Left lung (tissue), 10 donors: Measurements from ENCODE around the gene FIBP. TPM values are rescaled to one million over a fixed set of nuclear protein-coding genes. Genes with fewer than 3 reads are reported as not detected.

Experiments used
- ATAC-seq: fragments of 200-7000 bp; cut with Tn5 transposase; one replicate; pipeline ENCODE4 v1.9.1; 2020; ENCODE audit warnings: moderate library complexity
- DNase-seq, 4 donors: peaks; one replicate each; pipeline ENCODE4 v3.0.0-alpha.2; 2013 to 2020
- H3K27ac ChIP-seq, 2 donors: fragments of 200-600 bp; sonication (generic) in 1 of 2; one replicate each; pipeline versions ENCODE4 v1.5.0 to v1.8.0; 2020 to 2021
- H3K27me3 ChIP-seq, 2 donors: fragments of 200-600 bp; sonication (generic) in 1 of 2; one replicate each; pipeline versions ENCODE4 v1.5.0 to v1.8.0; 2020 to 2021
- H3K36me3 ChIP-seq, 2 donors: fragments of 200-600 bp; sonication (generic) in 1 of 2; one replicate each; pipeline versions ENCODE4 v1.5.0 to v1.8.0; 2020 to 2021
- H3K4me1 ChIP-seq, 2 donors: fragments of 200-600 bp; one replicate each; pipeline ENCODE4 v1.8.0; 2021
- H3K4me3 ChIP-seq, 2 donors: fragments of 200-600 bp; sonication (generic) in 1 of 2; one replicate each; pipeline versions ENCODE4 v1.5.0 to v1.8.0; 2020 to 2021; ENCODE audit warnings: mild to moderate bottlenecking in 1 of 2
- H3K9me3 ChIP-seq, 2 donors: fragments of 200-600 bp; sonication (generic) in 1 of 2; one replicate each; pipeline versions ENCODE4 v1.5.0 to v1.8.0; 2020 to 2021
- CTCF ChIP-seq, 2 donors: fragments of 200-600 bp; sonication (generic) in 1 of 2; IDR thresholded peaks; one replicate each; pipeline versions ENCODE4 v1.5.0 to v1.8.0; 2021; ENCODE audit warnings: antibody characterized with exemption in 2 of 2
- intact Hi-C, 2 donors: fragments of 100-400 bp; cut with DNase I; formaldehyde crosslinking; loops; one replicate each; pipeline versions ENCODE4 v1.11.2 to v1.14.2; 2022
- polyA plus RNA-seq, 6 donors: library from polyadenylated mRNA; unstranded; fragments of 120-200 nt; gene quantifications; one replicate each; pipeline ENCODE4 v1.2.1, GENCODE V29; 2013; ENCODE audit not compliant: insufficient read length in 6 of 6
- total RNA-seq, 2 donors: library from RNA; stranded (reverse); fragmentation: NEBNext Ultra II Directional; extraction: Animal tissue kit (Norgen Biotek cat#: 25700); gene quantifications; one replicate each; pipeline ENCODE4 v1.2.1, GENCODE V29; 2021
- donor health status: DM: no; HTN: yes; CAD: no.
- donor health status: DM: no; HTN: no; CAD: no.

Gene FIBP
- total and polyA plus RNA-seq, 8 donors, result 56.5 to 83.0 (median 76.6) TPM

- H3K4me3 ChIP-seq, result no peak overlapping the region
- H3K4me1 ChIP-seq, result peaks cover 4 to 6% of the 10 kb centered on the region in 2 donors
- H3K36me3 ChIP-seq, result no peaks in the 10 kb centered on the region
- peaks cover 0 to 9% of the 10 kb centered on the region in 2 donors for H3K27me3 ChIP-seq
- intact Hi-C loops, result no loop called here
- no peaks in the 10 kb centered on the region for H3K9me3 ChIP-seq
- TF ChIP-seq CTCF (IDR thresholded peaks at IDR 0.05), result no peak
- DNase-seq (no peak), ATAC-seq (no peak)
- H3K27ac ChIP-seq, result no peak overlapping the region
These were observed 18.3 kb upstream of the FIBP start for GRCh38 chr11:65906602-65907001.

GRCh38 chr11:65903715-65904114, 15.4 kb upstream of the FIBP start:
- no peak for DNase-seq
- peaks cover 0 to 7% of the 10 kb centered on the region in 2 donors for H3K27me3 ChIP-seq
- no peak for ATAC-seq
- TF ChIP-seq CTCF (IDR thresholded peaks at IDR 0.05), result no peak
- H3K4me3 ChIP-seq, result no peak overlapping the region
- intact Hi-C loops, result no loop called here
- H3K36me3 ChIP-seq, result no peaks in the 10 kb centered on the region
- H3K4me1 ChIP-seq, result peaks cover 9 to 19% of the 10 kb centered on the region in 2 donors
- no peaks in the 10 kb centered on the region for H3K9me3 ChIP-seq
- H3K27ac ChIP-seq, result no peak overlapping the region

GRCh38 chr11:65903068-65903481, 14.8 kb upstream of the FIBP start:
- Histone ChIP-seq H3K27ac (no peak overlapping the region), H3K36me3 (no peaks in the 10 kb centered on the region), H3K9me3 (no peaks in the 10 kb centered on the region), H3K4me1 (peaks cover 9 to 25% of the 10 kb centered on the region in 2 donors), H3K4me3 (no peak overlapping the region), H3K27me3 (peaks cover 0 to 7% of the 10 kb centered on the region in 2 donors)
- intact Hi-C loops, result no loop called here
- ATAC-seq (peak; percentile 15), DNase-seq (no peak)
- no peak for TF ChIP-seq CTCF (IDR thresholded peaks at IDR 0.05)

- Histone ChIP-seq H3K27ac (peak overlapping the region in 1 of 2 donors; percentile 89), H3K9me3 (no peaks in the 10 kb centered on the region), H3K4me3 (peak overlapping the region in 1 of 2 donors; percentile 70), H3K27me3 (peaks cover 0 to 7% of the 10 kb centered on the region in 2 donors), H3K4me1 (peaks cover 9 to 42% of the 10 kb centered on the region in 2 donors), H3K36me3 (peaks cover 0 to 13% of the 10 kb centered on the region in 2 donors)
- no peak for ATAC-seq
- intact Hi-C loops, result no loop called here
- no peak for DNase-seq
- no peak for TF ChIP-seq CTCF (IDR thresholded peaks at IDR 0.05)
These were observed 12.6 kb upstream of the FIBP start for GRCh38 chr11:65900899-65901180.

GRCh38 chr11:65900125-65900898, 12.0 kb upstream of the FIBP start, which contains the start of gene FOSL1:
Gene FOSL1 (minus strand): TSS chr11:65900388. CDS start chr11:65900339, 49 bp downstream.
- peak within 1 kb of the TSS; percentile 43 to 70 for H3K4me3 ChIP-seq
- H3K4me1 ChIP-seq, result peaks cover 9 to 48% of the 10 kb centered on the region in 2 donors
- H3K9me3 ChIP-seq, result no peaks in the 10 kb centered on the region
- H3K27me3 ChIP-seq, result peaks cover 0 to 7% of the 10 kb centered on the region in 2 donors
- no peak for TF ChIP-seq CTCF (IDR thresholded peaks at IDR 0.05)
- peak; percentile 94 for ATAC-seq
- peak in 3 of 4 donors; percentile 86 to 98 (median 94) for DNase-seq
- H3K27ac ChIP-seq, result peak within 1 kb of the TSS; percentile 34 to 89
- intact Hi-C loops, result no loop called here
- H3K36me3 ChIP-seq, result peaks cover 0 to 18% of the 10 kb centered on the region in 2 donors
